GM21737 (cell line): ENCODE results near the gene CDYL.

Experiments
- ATAC-seq: cut with Tn5 transposase; IDR thresholded peaks from one replicate; pipeline ENCODE4 v1.9.1; 2021; ENCODE audit warnings: mild to moderate bottlenecking, moderate library complexity; ENCODE audit not compliant: unreplicated experiment

The CDYL gene

DNA sequence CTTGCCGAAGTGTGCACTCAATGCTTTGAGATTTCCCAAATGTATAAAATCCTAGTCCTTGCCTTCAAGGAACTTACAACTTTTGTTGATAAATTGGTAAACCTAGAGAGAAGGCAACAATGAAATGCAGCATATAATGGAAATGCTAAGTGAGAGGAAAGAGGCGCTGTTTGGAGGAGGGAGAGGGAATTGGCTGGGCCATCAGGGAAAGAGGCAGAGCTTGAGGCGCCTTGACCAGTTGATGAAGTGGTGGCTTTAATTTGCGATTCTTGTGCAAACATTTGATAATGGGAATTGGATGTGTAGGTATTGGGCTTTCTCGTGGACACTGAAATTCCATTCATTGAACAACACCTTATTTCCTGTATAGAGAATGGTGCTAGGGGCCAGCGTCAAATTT is 1.9 kb upstream of the CDYL start:
- no peak for ATAC-seq

GRCh38 chr6:4774715-4775493 is 1.3 kb upstream of the CDYL start:
- ATAC-seq, result no peak

- peak; percentile 48 for ATAC-seq
Observed at GRCh38 chr6:4775494-4776130, 592 bp upstream of the CDYL start.

DNA sequence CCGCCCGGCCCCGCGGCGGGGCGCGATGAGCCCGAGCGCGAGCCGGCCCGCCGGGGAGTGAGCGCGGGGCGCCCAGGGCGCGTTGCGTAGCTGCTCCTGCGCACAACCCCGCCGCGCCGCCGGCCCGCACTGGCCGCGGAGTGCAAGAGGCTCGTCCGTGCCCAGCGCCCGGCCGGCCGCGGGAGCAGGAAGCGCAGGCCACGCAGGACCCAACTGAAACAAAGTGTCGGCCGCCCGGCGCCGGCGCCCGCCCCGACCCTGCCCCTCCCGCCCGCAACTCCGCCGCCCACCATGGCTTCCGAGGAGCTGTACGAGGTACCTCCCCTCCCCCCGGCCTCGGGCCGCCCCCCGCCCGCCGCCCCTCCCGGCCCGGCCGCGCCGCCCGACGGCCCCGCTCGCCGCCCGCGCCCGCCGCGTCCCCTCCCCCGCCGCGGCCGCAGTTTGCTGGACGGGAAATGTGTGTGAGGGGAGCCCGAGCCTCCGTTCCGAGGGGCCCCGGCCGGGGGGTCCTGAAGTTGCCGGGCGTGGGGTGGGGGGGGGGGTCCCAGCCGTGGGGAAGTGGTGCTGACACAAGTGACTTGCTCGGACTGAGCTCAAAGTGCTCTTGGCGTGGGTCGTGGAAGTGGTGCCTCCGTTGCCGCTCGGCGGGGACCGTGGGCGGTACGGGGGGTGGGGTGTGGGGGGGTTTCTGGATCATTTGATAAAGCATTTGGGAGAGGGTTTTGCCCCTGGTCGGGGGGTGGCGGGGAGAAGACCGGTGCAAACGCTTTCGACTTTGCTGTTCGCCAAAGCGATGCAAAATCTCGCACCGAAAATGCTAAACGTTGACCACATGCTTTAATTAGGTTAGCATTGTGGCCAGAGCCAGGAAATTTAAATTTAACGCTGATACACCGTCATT is 539 bp downstream of the CDYL start:
- ATAC-seq, result peak; percentile 20

GRCh38 chr6:4777394-4777935 is 1.3 kb downstream of the CDYL start:
- no peak for ATAC-seq

GRCh38 chr6:4778086-4778485 is 1.9 kb downstream of the CDYL start:
- no peak for ATAC-seq

GRCh38 chr6:4780360-4780812 is 4.2 kb downstream of the CDYL start:
- ATAC-seq, result no peak

GRCh38 chr6:4781426-4781825 is 5.2 kb downstream of the CDYL start:
- peak; percentile 39 for ATAC-seq

DNA sequence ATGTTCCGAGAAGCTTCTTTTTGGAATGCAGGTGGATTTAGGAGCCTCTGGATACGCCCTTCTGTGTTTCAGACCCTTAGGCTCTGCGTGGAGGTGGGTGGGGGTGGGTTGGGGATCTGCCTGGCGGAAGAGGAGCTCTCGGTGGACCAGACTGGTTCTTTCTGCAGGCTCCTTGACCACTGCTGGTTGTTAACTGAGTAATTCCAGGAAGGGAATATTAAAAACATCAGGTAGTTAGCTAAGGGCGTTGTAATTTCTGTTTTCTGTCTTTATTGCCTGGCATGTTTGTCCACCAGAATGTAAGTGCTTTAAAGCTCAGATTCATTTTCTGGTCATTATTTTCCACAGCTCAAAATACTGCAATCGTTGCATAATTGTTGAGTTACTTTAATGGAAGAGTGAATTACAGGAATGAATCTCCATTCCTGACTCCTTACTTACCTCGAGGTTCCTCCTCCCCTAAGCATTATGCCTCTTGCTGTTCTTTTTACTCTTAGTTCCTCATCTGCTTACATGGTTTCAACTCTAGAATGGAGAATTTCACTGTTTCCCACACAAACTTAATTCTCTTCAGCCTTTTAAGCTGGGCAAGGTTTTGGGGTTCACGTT is 5.9 kb downstream of the CDYL start:
- no peak for ATAC-seq

- no peak for ATAC-seq
Observed at GRCh38 chr6:4786996-4787395, 10.8 kb downstream of the CDYL start.

- ATAC-seq, result no peak
Observed at GRCh38 chr6:4788482-4788881, 12.3 kb downstream of the CDYL start.

GRCh38 chr6:4788953-4789584 is 12.9 kb downstream of the CDYL start:
- peak; percentile 91 for ATAC-seq

- ATAC-seq, result no peak
Observed at GRCh38 chr6:4790158-4790899, 14.1 kb downstream of the CDYL start.

DNA sequence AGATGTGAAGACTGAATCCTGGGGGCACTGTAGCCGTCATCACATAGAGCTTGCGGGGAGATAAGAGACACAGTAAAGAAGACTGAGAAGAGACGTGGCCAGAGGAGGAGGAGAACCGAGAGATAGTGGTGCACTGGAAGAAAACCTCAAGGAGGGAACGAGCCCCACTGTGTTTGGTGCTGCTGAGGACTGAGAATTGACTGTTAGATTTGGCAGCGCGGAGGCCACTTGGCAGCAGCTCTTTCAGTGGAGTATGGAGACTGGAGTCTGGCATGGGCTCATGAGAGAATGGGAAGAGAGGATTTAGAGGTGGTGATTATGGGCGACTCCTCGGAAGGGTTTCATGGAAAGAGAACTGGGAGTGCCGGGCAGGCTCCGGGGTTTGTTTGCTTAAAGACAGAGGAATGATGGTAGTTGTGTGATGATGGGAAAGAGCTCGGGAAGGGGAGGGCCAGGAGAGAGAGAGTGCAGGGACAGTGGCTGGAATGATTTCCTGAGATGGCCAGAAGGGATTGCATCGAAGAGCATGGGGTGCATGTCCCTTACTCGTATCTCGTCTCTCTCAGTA is 18.0 kb downstream of the CDYL start:
- ATAC-seq, result no peak

- ATAC-seq, result no peak
Observed at GRCh38 chr6:4797587-4797986, 21.4 kb downstream of the CDYL start.

DNA sequence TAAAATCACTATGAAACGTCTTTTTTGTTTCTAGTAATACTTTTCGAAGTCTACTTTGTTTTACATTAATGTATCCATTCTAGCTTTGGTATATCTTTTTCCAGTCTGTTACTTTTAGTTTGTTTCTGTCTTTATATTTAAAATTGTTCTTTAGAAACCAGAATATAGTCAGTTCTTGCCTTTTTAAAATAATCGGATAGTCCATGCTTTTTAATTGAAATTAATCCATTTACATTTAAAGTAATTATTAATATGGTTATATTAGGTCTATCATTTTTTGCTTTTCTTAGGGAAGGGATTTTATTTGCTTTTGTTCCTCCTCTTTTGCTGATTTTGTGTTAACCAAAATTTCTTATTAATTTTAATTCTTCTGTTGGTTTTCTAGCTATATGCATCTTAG is 23.7 kb downstream of the CDYL start:
- ATAC-seq, result no peak

DNA sequence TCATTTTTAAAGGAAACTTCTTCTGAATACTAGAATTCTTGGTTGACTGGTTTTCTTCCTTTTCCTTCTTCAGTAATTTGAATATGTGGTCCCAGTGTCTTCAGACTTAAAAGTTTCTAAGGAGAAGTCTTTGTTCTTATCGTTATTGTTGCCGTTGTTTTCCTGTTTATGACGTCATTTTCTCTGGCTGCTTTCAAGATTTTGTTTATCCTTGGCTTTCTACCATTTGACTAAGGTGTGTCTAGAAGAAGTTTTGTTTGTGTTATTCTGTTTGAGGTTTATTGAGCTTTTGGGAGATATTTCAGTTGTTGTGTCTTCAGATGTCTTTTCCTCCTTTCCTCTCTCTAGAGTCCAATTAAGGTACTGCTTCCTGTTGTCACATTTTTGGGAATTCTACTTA is 24.5 kb downstream of the CDYL start:
- ATAC-seq, result no peak

DNA sequence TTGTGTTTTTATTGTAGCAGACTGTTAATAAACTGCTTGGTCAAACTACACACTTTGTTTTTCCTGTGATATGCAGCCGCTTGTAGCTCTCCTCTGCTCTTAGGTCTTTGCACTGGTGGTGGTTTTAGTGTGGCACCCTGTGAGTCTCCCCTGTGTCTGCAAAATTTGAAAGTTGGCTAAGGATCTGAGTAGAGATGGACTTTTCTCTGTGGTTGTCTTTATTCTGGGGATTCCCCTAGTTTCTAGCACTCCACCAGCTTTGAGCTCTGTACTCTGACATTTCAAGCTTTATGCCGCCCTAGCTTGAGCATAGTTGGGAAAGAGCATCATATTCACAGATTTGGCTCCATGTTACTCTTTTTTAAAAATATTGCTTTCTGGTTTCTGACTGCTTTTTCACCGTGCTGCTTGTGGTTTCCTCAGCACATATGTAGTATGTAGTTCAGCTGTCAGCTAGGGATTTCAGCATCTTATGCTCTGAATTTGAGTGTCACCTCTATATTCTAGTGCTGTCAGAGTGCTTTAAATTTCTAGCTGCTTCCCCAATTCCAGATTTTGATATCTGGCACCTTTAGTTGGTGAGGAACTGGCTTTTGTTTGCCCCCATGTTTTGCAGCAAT is 25.4 kb downstream of the CDYL start:
- ATAC-seq, result peak; percentile 60
